Caki2 (cell line): Measurements from ENCODE around the gene MAP3K13. TPM values are rescaled to one million over a fixed set of nuclear protein-coding genes. Genes with fewer than 3 reads are reported as not detected.
"Not testable (repeated sequence)": the region's sequence is repeated elsewhere in the genome, so short reads cannot be mapped to it uniquely, and the experiment has no call there.

Experiments
- DNase-seq: peaks from one replicate; pipeline ENCODE4 v3.0.0-alpha.2; 2015; ENCODE audit warnings: low read depth
- in situ Hi-C: cut with HindIII; loops from 2 replicates; pipeline ENCODE4 v1.10.0; 2016; ENCODE audit warnings: low sequenced_read_pairs, low pct_unique_long_range_greater_than_20kb, mixed read lengths
- total RNA-seq: library from RNA; depleted of rRNA; stranded (reverse); fragments of >200 nt; shearing (Covaris generic); gene quantifications from 2 replicates; pipeline ENCODE4 v1.2.3, GENCODE V29; 2014; ENCODE audit warnings: low replicate concordance

The MAP3K13 gene
- total RNA-seq, 1 experiment from 2014 or later: 16.9 TPM

GRCh38 chr3:185337231-185337816 is 25.6 kb upstream of the MAP3K13 start:
- in situ Hi-C loops: no loop called here
- no peak for DNase-seq

- in situ Hi-C loops: no loop called here
Measured at GRCh38 chr3:185339945-185340344, 23.0 kb upstream of the MAP3K13 start.

GRCh38 chr3:185340751-185341150 is 22.2 kb upstream of the MAP3K13 start:
- no peak for DNase-seq
- in situ Hi-C loops: no loop called here

More at GRCh38 chr3:185339945-185340344, 23.0 kb upstream of the MAP3K13 start:
- DNase-seq: no peak

GRCh38 chr3:185341616-185342458 is 21.1 kb upstream of the MAP3K13 start:
- in situ Hi-C loops: no loop called here
- DNase-seq: peak; percentile 76

- in situ Hi-C loops: no loop called here
- peak; percentile 64 for DNase-seq
Measured at GRCh38 chr3:185342459-185343174, 20.3 kb upstream of the MAP3K13 start.

DNA sequence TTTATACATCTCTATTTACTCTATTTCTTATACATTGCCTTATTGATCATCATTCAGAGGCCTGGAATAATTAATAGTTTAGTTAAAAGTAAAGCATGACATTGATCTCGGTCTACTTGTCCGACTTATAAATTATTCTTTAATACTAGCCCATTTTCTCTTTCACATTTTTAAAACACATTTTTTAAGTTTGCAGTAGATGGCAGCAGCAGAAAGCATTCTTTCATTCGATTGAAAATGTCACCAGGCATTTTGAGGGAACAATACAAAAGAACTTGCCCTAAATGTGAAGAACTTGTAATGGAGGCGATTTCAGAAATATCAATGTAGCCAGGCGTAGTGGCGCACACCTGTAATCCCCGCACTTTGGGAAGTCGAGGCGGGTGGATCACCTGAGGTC is 15.5 kb upstream of the MAP3K13 start:
- DNase-seq: no peak
- in situ Hi-C loops: no loop called here

DNA sequence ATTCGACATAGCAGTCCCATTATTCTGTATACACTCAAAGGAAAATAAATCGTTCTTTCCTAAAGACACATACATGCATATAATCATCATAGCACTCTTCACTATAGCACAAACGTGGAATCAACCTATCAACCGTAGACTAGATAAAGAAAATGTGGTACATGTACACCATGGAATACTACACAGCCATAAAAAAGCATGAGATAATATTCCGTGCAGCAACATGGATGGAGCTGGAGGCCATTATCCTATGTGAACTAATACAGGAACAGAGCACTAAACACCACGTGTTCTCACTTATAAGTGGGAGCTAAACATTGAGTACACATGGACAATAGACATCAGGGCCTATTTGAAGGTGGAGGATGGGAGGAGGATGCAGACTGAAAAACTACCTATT is 12.1 kb upstream of the MAP3K13 start:
- no peak for DNase-seq
- in situ Hi-C loops: no loop called here

DNA sequence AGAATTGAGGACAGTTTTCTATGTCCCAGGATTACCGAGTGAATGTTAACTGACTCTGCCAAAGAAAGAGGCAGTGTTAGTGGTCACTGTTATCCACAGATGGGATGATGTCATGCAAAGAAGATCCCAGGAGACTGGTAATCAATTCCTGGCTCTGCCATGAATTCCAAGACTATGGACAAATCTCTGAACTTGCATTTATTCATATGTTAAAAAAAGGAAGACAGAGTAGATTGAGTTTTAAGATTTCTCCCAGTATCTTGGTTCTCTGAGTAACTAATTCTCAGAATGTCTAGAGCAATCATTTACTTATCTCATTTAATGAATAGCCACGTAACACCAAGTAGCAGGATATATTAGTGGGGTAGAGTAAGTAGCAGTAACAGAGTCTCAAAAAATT is 11.5 kb upstream of the MAP3K13 start:
- in situ Hi-C loops: no loop called here
- DNase-seq: no peak

DNA sequence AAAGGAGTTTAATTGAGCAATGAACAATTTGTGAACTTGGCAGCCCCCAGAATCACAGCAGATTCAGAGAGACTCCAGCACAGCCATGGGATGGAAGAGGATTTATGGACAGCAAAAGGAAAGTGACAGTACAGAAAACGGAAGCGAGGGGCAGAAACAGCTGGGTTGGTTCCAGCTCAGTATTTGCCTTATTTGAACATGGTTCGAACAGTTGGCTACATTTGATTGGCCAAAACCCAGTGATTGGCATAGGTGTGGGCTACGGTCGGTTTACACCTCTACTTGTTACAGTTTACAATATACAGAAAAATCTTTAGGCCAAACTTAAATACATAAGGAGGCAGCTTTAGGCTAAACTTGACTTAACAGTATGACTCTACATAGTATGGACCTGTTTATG is 9.7 kb upstream of the MAP3K13 start:
- in situ Hi-C loops: no loop called here

GRCh38 chr3:185353823-185354614 is 8.9 kb upstream of the MAP3K13 start:
- DNase-seq: peak; percentile 59
- in situ Hi-C loops: no loop called here

More for the DNA sequence above, 9.7 kb upstream of the MAP3K13 start:
- no peak for DNase-seq

DNA sequence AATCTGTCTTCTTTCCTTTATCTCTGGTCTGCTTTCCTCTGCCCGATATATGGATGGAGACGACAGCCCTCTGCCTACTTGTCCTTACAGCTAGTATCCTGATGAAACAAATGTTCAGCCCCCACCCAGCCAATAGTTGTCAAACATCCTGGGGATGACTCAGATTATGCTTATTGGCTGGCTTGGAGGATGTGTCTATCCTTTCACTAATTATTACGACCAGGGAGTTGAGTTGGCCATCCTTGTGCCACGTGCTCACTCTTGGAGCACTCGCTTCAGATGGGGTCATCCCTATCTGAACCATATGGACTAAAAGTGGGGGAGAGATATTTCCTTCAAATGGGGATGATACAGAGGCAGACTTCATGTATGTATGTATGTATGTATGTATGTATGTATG is 6.4 kb upstream of the MAP3K13 start:
- in situ Hi-C loops: no loop called here
- DNase-seq: no peak

DNA sequence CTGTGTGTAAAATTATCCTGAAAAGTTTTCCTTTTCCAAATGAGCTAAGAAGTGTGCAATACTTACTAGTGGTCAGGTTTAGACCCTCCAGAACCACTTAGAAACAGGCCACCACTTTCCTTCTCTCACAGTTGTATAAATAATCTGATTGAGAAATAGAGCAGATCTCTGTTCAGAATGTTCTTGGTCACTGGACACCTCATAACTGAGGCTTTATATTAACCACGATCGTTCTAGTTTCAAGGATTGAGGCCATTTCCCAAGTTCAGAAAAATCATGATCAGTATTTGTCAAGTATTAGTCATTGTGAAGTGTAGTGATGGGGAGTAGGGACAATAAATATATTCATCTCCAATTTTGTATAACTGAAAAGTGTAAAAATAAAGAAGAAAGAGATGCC is 1.0 kb upstream of the MAP3K13 start:
- DNase-seq: no peak
- in situ Hi-C loops: no loop called here

- in situ Hi-C loops: no loop called here
Measured at GRCh38 chr3:185363662-185364203, 797 bp downstream of the MAP3K13 start.

DNA sequence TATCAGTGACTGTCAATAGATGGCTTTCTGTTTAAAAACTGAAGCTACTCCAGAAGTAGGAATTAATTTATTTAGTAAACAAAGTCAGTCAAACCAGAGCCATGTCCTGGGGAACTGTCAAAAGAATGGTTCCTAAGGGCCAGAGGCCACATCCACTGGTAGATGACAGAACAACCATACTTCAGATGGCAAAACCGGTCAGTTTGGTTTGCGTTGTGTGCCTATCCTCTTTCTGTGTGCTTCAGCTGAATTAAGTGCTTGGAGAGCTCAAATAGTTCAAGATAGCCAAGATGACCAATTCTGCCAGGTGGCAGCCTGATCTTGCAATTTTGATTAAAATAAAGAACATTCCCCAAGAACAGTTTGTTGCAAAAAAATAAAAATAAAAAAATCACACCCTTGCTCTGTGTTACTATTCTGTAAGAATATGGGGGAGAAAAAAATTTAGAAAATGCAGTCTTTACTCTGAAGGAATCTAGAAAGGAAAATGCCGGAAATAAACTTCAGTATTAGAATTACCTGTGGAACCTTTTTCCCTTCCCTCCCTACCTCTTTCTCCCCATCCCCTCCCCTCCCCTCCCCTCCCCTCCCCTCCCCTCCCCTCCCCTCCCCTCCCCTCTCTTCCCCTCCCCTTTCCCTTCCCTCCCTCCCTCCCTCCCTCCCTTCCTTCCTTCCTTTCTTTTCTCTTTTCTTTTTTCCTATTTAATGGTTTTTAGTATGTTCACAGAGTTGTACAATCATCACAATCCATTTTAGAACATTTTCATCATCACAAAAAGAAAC is 2.5 kb downstream of the MAP3K13 start:
- DNase-seq: no peak

More at GRCh38 chr3:185363662-185364203, 797 bp downstream of the MAP3K13 start:
- DNase-seq: no peak

GRCh38 chr3:185366074-185366335 is 3.1 kb downstream of the MAP3K13 start:
- DNase-seq: no peak
- in situ Hi-C loops: no loop called here

More for the DNA sequence above, 2.5 kb downstream of the MAP3K13 start:
- in situ Hi-C loops: no loop called here

DNA sequence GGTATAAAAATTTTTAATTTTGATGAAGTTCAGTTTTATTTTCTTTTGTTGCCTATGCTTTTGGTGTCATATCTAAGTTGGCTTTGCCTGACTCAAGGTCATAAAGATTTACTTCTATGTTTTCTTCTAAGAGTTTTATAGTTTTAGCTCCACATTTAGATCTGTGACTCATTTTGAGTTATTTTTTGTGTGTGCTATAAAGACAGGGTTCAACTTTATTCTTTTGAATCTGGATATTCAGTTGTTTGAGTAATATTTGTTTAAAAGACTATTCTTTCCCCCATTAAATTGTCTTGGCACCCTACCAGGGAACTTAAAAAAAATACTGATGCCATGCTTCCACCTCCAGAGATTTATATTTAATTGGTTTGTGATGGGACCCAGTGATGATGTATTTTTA is 4.0 kb downstream of the MAP3K13 start:
- in situ Hi-C loops: no loop called here

DNA sequence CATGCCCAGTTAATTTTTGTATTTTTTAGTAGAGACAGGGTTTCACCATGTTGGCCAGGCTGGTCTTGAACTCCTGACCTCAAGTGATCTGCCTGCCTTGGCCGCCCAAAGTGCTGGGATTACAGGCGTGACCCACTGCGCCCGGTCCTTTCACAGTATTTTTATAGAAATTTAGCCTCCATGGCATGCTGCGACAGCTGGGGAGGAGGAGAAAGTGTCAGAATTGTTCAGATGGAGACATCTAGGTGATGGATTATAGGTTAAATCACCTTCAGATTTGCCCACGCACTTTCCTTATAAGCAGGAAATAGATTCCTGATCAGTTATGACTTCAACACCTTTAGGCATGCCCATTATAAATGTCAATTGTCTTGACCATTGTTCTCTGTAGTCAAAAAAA is 7.4 kb downstream of the MAP3K13 start:
- in situ Hi-C loops, DNase-seq: not testable (repeated sequence)

More for the DNA sequence above, 4.0 kb downstream of the MAP3K13 start:
- DNase-seq: no peak
